H1 (cell line): Measurements from ENCODE around the gene RNASE9. TPM values are rescaled to one million over a fixed set of nuclear protein-coding genes. Genes with fewer than 3 reads are reported as not detected.

Source experiments
- CTCF ChIA-PET: fragments of 300-600 bp; sonication (Branson Sonifier 250); formaldehyde crosslinking; loops from one replicate; lab custom pipeline; 2021; ENCODE audit not compliant: partially characterized antibody; lab: Charles Lee
- POLR2A ChIA-PET: fragments of 300-600 bp; sonication (Branson Sonifier 250); formaldehyde crosslinking; loops from one replicate; lab custom pipeline; 2021; ENCODE audit warnings: inconsistent platforms; ENCODE audit not compliant: partially characterized antibody; lab: Charles Lee
- DNase-seq, 2 experiments: peaks; one replicate each; pipeline versions ENCODE4 v3.0.0 to v3.0.0-alpha.2; 2010 to 2022; ENCODE audit warnings: low spot score in 2 of 2, low read depth in 1 of 2, mixed read lengths in 1 of 2
- FAIRE-seq: peaks from 2 replicates; lab custom pipeline; 2011; peaks lifted over from hg19 to GRCh38; lab: Jason Lieb, UNC
- H2AFZ ChIP-seq: 2 replicates; pipeline ENCODE4 v1.8.1; 2012; ENCODE audit warnings: low read length, inconsistent platforms
- H2AK5ac ChIP-seq: 2 replicates; pipeline ENCODE4 v1.6.1; 2013; ENCODE audit warnings: low read depth, low read length
- H2BK120ac ChIP-seq: replicated peaks from 2 replicates; pipeline ENCODE3; 2013; ENCODE audit warnings: low read depth, low read length, inconsistent platforms
- H2BK12ac ChIP-seq: 2 replicates; pipeline ENCODE4 v1.6.1; 2013; ENCODE audit warnings: low read depth, low read length
- H2BK15ac ChIP-seq: 2 replicates; pipeline ENCODE4 v1.6.1; 2013; ENCODE audit warnings: low read length
- H2BK20ac ChIP-seq: 2 replicates; pipeline ENCODE4 v1.6.1; 2013; ENCODE audit warnings: low read length
- H2BK5ac ChIP-seq: 2 replicates; pipeline ENCODE4 v1.6.1; 2013; ENCODE audit warnings: low read depth, low read length
- H3K14ac ChIP-seq: 2 replicates; pipeline ENCODE4 v1.6.1; 2013; ENCODE audit warnings: inconsistent platforms; ENCODE audit not compliant: insufficient read length
- H3K18ac ChIP-seq: 2 replicates; pipeline ENCODE4 v1.6.1; 2013; ENCODE audit warnings: low read length; ENCODE audit errors: extremely low read depth
- H3K23ac ChIP-seq: 2 replicates; pipeline ENCODE4 v1.6.1; 2013; ENCODE audit warnings: inconsistent platforms; ENCODE audit not compliant: insufficient read length
- H3K23me2 ChIP-seq: 2 replicates; pipeline ENCODE4 v1.6.1; 2013; ENCODE audit warnings: low read depth, low read length
- H3K27ac ChIP-seq: 2 replicates; pipeline ENCODE4 v1.6.1; 2011; ENCODE audit warnings: low read depth, low read length, inconsistent platforms
- H3K27me3 ChIP-seq, 4 experiments: replicated peaks in 1 of 4; 1 replicate in 1 of 4; 2 replicates in 3 of 4; pipeline versions ENCODE4 v1.6.1 to v1.8.1; 2011 to 2013; ENCODE audit warnings: low read length in 3 of 4, mild to moderate bottlenecking in 3 of 4, inconsistent platforms in 2 of 4, mixed read lengths in 2 of 4, moderate library complexity in 1 of 4; ENCODE audit not compliant: control insufficient read depth in 3 of 4, insufficient read depth in 3 of 4; ENCODE audit errors: extremely low read depth in 1 of 4
- H3K36me3 ChIP-seq, 4 experiments: 2 replicates each; pipeline versions ENCODE4 v1.6.1 to v1.8.1; 2011 to 2013; ENCODE audit warnings: mild to moderate bottlenecking in 4 of 4, low read length in 3 of 4, moderate library complexity in 2 of 4, control low read depth in 1 of 4, inconsistent platforms in 1 of 4; ENCODE audit not compliant: insufficient read depth in 4 of 4, control insufficient read depth in 2 of 4
- H3K4ac ChIP-seq: replicated peaks from 2 replicates; pipeline ENCODE3; 2013; ENCODE audit warnings: low read length, low read depth, mixed read lengths, inconsistent platforms; ENCODE audit not compliant: insufficient read length
- H3K4me1 ChIP-seq, 4 experiments: replicated peaks in 1 of 4; 1 replicate in 1 of 4; 2 replicates in 3 of 4; pipeline versions ENCODE4 v1.6.1 to v1.8.1; 2011 to 2013; ENCODE audit warnings: low read length in 3 of 4, inconsistent platforms in 2 of 4, mixed read lengths in 1 of 4; ENCODE audit not compliant: insufficient read depth in 4 of 4, control insufficient read depth in 3 of 4
- H3K4me2 ChIP-seq, 2 experiments: 2 replicates each; pipeline versions ENCODE4 v1.6.1 to v1.8.1; 2011 to 2013; ENCODE audit warnings: low read depth in 2 of 2, low read length in 2 of 2, control low read depth in 1 of 2, inconsistent platforms in 1 of 2, mild to moderate bottlenecking in 1 of 2; ENCODE audit not compliant: insufficient read depth in 1 of 2
- H3K4me3 ChIP-seq, 4 experiments: fragments of 200-600, 300-600 bp in 1 of 4; sonication (generic), shearing (Covaris generic), sonication (Bioruptor Twin) in 1 of 4; 2 replicates each; pipeline versions ENCODE4 v1.5.1 to v1.8.1; 2011 to 2016; ENCODE audit warnings: low read length in 4 of 4, low read depth in 3 of 4, control low read depth in 2 of 4, inconsistent platforms in 2 of 4, mild to moderate bottlenecking in 2 of 4, mixed read lengths in 1 of 4, moderate library complexity in 1 of 4; ENCODE audit not compliant: insufficient read depth in 2 of 4; ENCODE audit errors: extremely low read depth in 1 of 4
- H3K56ac ChIP-seq: replicated peaks from 2 replicates; pipeline ENCODE3; 2013; ENCODE audit warnings: low read depth, mild to moderate bottlenecking, mixed read lengths, low read length, inconsistent platforms; ENCODE audit not compliant: insufficient read length
- H3K79me1 ChIP-seq: 2 replicates; pipeline ENCODE4 v1.6.1; 2013; ENCODE audit warnings: low read depth, low read length, control low read depth
- H3K79me2 ChIP-seq, 2 experiments: 2 replicates each; pipeline versions ENCODE4 v1.6.1 to v1.8.1; 2012 to 2013; ENCODE audit warnings: low read length in 2 of 2, mild to moderate bottlenecking in 2 of 2, inconsistent platforms in 1 of 2; ENCODE audit not compliant: insufficient read depth in 2 of 2, control insufficient read depth in 1 of 2
- H3K9ac ChIP-seq, 4 experiments: replicated peaks in 1 of 4; 1 replicate in 1 of 4; 2 replicates in 3 of 4; pipeline versions ENCODE4 v1.6.1 to v1.8.1; 2011 to 2013; ENCODE audit warnings: low read depth in 3 of 4, low read length in 3 of 4, control low read depth in 2 of 4, mild to moderate bottlenecking in 2 of 4, moderate library complexity in 2 of 4, inconsistent platforms in 1 of 4; ENCODE audit errors: extremely low read depth in 1 of 4
- H3K9me3 ChIP-seq, 2 experiments: 2 replicates each; pipeline versions ENCODE4 v1.6.1 to v1.8.1; 2012 to 2013; ENCODE audit warnings: mild to moderate bottlenecking in 2 of 2, moderate library complexity in 2 of 2, control low read depth in 1 of 2, inconsistent platforms in 1 of 2, low read depth in 1 of 2, low read length in 1 of 2, mixed read lengths in 1 of 2; ENCODE audit not compliant: insufficient read depth in 2 of 2
- H4K20me1 ChIP-seq, 2 experiments: replicated peaks in 1 of 2; 2 replicates each; pipeline versions ENCODE3 to v1.8.1; 2011 to 2013; ENCODE audit warnings: inconsistent platforms in 2 of 2, low read length in 2 of 2, mild to moderate bottlenecking in 1 of 2; ENCODE audit not compliant: insufficient read depth in 2 of 2, control insufficient read depth in 1 of 2
- H4K5ac ChIP-seq: 2 replicates; pipeline ENCODE4 v1.6.1; 2013; ENCODE audit warnings: low read length, low read depth, mixed read lengths, inconsistent platforms; ENCODE audit not compliant: insufficient read length
- H4K8ac ChIP-seq: 2 replicates; pipeline ENCODE4 v1.8.0; 2013; ENCODE audit warnings: mild to moderate bottlenecking, moderate library complexity, low read length, inconsistent platforms; ENCODE audit not compliant: insufficient read depth; ENCODE audit errors: extremely low read depth
- H4K91ac ChIP-seq: replicated peaks from 2 replicates; pipeline ENCODE3; 2013; ENCODE audit warnings: low read length, mixed read lengths, inconsistent platforms; ENCODE audit not compliant: insufficient read length
- BACH1 ChIP-seq: IDR thresholded peaks from 2 replicates; pipeline ENCODE4 v1.6.1; 2012; ENCODE audit warnings: low read length, improper control_type of control experiment
- JUND ChIP-seq: IDR thresholded peaks from 2 replicates; pipeline ENCODE4 v1.6.1; 2011; ENCODE audit warnings: mild to moderate bottlenecking, improper control_type of control experiment, low read length
- RFX5 ChIP-seq: IDR thresholded peaks from 2 replicates; pipeline ENCODE4 v1.6.1; 2011; ENCODE audit warnings: low read depth, low read length, improper control_type of control experiment, borderline replicate concordance
- SP1 ChIP-seq: IDR thresholded peaks from 2 replicates; pipeline ENCODE4 v1.6.1; 2011; ENCODE audit warnings: low read depth, low read length
- SP2 ChIP-seq: IDR thresholded peaks from 2 replicates; pipeline ENCODE4 v1.6.1; 2012; ENCODE audit warnings: mild to moderate bottlenecking, low read length, inconsistent platforms
- SRF ChIP-seq: IDR thresholded peaks from 2 replicates; pipeline ENCODE4 v1.6.1; 2011; ENCODE audit warnings: mild to moderate bottlenecking, low read depth, low read length, moderate library complexity
- WGBS, 2 experiments: shearing (Covaris generic) in 1 of 2; methylation state at CpG; one replicate each; pipeline versions ENCODE4 v1.1.6 to v1.1.7; 2013 to 2015; ENCODE audit warnings: low lambda C conversion rate in 2 of 2, mixed read lengths in 2 of 2, inconsistent platforms in 1 of 2, low coverage in 1 of 2, missing lambda C conversion rate in 1 of 2; ENCODE audit not compliant: insufficient replicate concordance in 2 of 2, insufficient coverage in 1 of 2, insufficient read length in 1 of 2; ENCODE audit errors: extremely low coverage in 1 of 2, missing lambda C conversion rate in 1 of 2; 5-methylcytosine and 5-hydroxymethylcytosine counted together
- polyA plus RNA-seq, 7 experiments: library from polyadenylated mRNA; depleted of rRNA in 3 of 7; stranded (reverse) in 5 of 7; unstranded in 2 of 7; fragments of >200 nt in 5 of 7; fragments of 200-250 nt in 2 of 7; gene quantifications; 1 replicate in 5 of 7; 2 replicates in 1 of 7; 4 replicates in 1 of 7; pipeline versions ENCODE4 v1.2.1 to v1.2.3, GENCODE V29; 2011 to 2013; ENCODE audit warnings: missing spikeins in 2 of 7, mixed read lengths in 2 of 7
- total RNA-seq: library from RNA; stranded (reverse); fragmentation: NEBNext Ultra II Directional; extraction: Animal tissue kit (Norgen Biotek cat#: 25700); gene quantifications from 2 replicates; pipeline ENCODE4 v1.2.1, GENCODE V29; 2021

RNASE9 gene
- total and polyA plus RNA-seq, 2 of the 8 experiments (the other 6 are each of a cell fraction or from before 2014, with no cell fraction given) = 0.06 TPM; not detected in 1

- no peak overlapping the region for H3K4me2 ChIP-seq
- no peak for FAIRE-seq
- no peak overlapping the region for H2BK5ac ChIP-seq
- no peak overlapping the region for H3K4ac ChIP-seq
- no peak for TF ChIP-seq SP2
- TF ChIP-seq SRF = no peak
- TF ChIP-seq BACH1 = no peak
- TF ChIP-seq SP1 = no peak
- TF ChIP-seq JUND = no peak
- TF ChIP-seq RFX5 = no peak
- TF ChIP-seq, all 59 proteins: peak for 0
- Histone ChIP-seq H3K9me3 (no peaks in the 10 kb centered on the region), H4K20me1 (no peaks in the 10 kb centered on the region), H3K36me3 (no peaks in the 10 kb centered on the region), H3K56ac (no peak overlapping the region), H3K18ac (no peak overlapping the region), H3K4me1 (peaks cover 0 to 2% (median 0%) of the 10 kb centered on the region in 4 experiments; a peak in 1 of 7 replicates), H2BK15ac (no peak overlapping the region), H3K27ac (no peak overlapping the region), H2AFZ (no peak overlapping the region), H2BK12ac (no peak overlapping the region), H2BK20ac (no peak overlapping the region), H4K91ac (no peak overlapping the region), H3K14ac (no peak overlapping the region), H3K79me2 (no peaks in the 10 kb centered on the region), H4K8ac (no peak overlapping the region), H3K27me3 (no peaks in the 10 kb centered on the region), H3K4me3 (no peak overlapping the region), H2AK5ac (no peak overlapping the region), H3K79me1 (no peaks in the 10 kb centered on the region), H3K9ac (no peak overlapping the region), H2BK120ac (no peak overlapping the region), H3K23ac (no peak overlapping the region), H3K23me2 (no peaks in the 10 kb centered on the region), H4K5ac (no peak overlapping the region)
- no peak for DNase-seq
- 87% methylated on average over 4 of the region's 4 CpGs; no CpG with 5 or more reads in 1 of the 2 experiments for WGBS, 2 experiments
- ChIA-PET CTCF (interaction anchor here (4.2 kb wide), 1 partner anchor 14 kb away, joined by 20 read pairs; no protein-coding TSS in a partner anchor), POLR2A (no interaction called here)
Measured at GRCh38 chr14:20516921-20517320, 43.9 kb downstream of the RNASE9 start.
